ENCODE results near the gene MORN1.

MORN1 gene

GRCh38 chr1:2311184-2312032 is 79.9 kb downstream of the MORN1 start:
- no peaks in the 10 kb centered on the region for H3K9me3 ChIP-seq (ENCODE audit: low read length)
- peaks cover 29% of the 10 kb centered on the region for H3K36me3 ChIP-seq (ENCODE audit: insufficient read depth, low read length)
- H3K27me3 ChIP-seq (ENCODE audit: insufficient read depth, low read length) = no peaks in the 10 kb centered on the region
- H3K4me1 ChIP-seq (ENCODE audit: insufficient read depth, low read length) = peaks cover 39% of the 10 kb centered on the region
- H2AFZ ChIP-seq (ENCODE audit: low read depth, low read length) = no peak overlapping the region
- H3K4me3 ChIP-seq (ENCODE audit: low read length) = no peak overlapping the region

DNA sequence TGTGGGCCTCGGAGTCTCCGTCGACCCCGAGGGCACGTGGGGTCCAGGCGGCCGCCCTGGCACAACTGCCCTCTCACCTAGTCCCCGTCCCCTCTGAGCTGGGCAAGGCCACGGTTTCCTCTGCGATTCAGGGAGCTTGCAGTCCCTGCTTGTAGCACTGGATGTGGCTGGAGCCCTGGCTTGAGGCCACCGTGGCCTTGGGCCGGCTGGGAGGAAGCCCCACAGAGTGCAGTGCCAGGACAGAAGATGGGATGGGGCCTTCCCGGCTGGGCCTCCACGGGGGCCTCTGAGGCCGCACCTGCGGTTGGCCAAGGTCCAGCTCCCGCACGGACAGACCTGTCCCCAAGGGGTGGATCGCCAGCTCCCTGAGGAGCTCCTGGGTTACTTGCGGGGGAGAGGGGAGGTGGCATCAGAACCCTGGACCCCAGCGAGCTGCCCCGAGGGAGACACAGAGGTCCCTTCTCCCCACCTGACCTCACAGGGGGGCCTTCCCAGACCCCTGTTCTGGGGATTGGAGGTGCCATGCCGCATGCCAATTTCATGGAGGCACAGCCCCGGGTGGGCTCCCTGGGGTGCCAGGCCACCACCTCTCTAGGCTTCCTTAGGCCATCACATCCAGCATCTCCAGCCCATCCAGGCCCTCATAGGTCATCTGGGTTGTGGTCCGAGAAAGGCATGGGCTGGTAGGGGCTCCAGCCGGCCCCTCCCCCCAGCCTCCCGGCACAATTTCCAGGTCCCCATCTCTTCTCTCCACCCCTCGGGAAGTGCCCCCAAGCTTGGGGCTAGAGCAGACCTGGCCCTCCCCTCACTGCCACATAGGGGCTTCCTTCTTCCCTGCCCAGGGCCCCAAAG is 80.8 kb downstream of the MORN1 start:
- Histone ChIP-seq H3K36me3 (ENCODE audit: insufficient read depth, low read length) (peaks cover 33% of the 10 kb centered on the region), H3K9me3 (ENCODE audit: low read length) (no peaks in the 10 kb centered on the region), H3K27me3 (ENCODE audit: insufficient read depth, low read length) (no peaks in the 10 kb centered on the region), H3K4me3 (ENCODE audit: low read length) (no peak overlapping the region), H2AFZ (ENCODE audit: low read depth, low read length) (no peak overlapping the region), H3K4me1 (ENCODE audit: insufficient read depth, low read length) (peaks cover 31% of the 10 kb centered on the region)

GRCh38 chr1:2308844-2309243 is 82.5 kb downstream of the MORN1 start:
- H3K27me3 ChIP-seq (ENCODE audit: insufficient read depth, low read length) = no peaks in the 10 kb centered on the region
- no peak overlapping the region for H3K4me3 ChIP-seq (ENCODE audit: low read length)
- no peaks in the 10 kb centered on the region for H3K9me3 ChIP-seq (ENCODE audit: low read length)
- peaks cover 24% of the 10 kb centered on the region for H3K4me1 ChIP-seq (ENCODE audit: insufficient read depth, low read length)
- no peak overlapping the region for H2AFZ ChIP-seq (ENCODE audit: low read depth, low read length)
- H3K36me3 ChIP-seq (ENCODE audit: insufficient read depth, low read length) = peaks cover 48% of the 10 kb centered on the region

DNA sequence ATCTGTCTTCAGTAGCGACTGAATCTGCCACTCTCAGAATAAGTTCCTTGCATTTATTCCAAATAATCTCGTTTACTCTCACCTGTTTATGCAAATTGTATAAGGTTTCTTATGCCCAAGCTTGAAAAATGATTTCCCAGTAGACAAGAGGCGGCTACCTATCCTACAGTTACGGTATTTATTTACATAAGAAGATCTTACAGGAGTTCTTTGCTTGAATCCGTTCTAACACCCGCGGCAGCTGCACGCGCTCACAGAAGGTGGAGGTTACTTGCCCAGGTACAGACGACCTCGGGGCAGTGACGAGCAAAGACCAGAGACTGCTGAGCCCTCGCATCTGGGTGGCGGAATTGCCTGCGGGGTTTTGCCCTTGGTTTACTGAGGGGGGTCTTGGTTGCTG is 83.4 kb downstream of the MORN1 start:
- no peak overlapping the region for H3K4me3 ChIP-seq (ENCODE audit: low read length)
- H3K9me3 ChIP-seq (ENCODE audit: low read length) = no peaks in the 10 kb centered on the region
- peaks cover 19% of the 10 kb centered on the region for H3K4me1 ChIP-seq (ENCODE audit: insufficient read depth, low read length)
- H3K27me3 ChIP-seq (ENCODE audit: insufficient read depth, low read length) = no peaks in the 10 kb centered on the region
- peaks cover 56% of the 10 kb centered on the region for H3K36me3 ChIP-seq (ENCODE audit: insufficient read depth, low read length)
- H2AFZ ChIP-seq (ENCODE audit: low read depth, low read length) = no peak overlapping the region

DNA sequence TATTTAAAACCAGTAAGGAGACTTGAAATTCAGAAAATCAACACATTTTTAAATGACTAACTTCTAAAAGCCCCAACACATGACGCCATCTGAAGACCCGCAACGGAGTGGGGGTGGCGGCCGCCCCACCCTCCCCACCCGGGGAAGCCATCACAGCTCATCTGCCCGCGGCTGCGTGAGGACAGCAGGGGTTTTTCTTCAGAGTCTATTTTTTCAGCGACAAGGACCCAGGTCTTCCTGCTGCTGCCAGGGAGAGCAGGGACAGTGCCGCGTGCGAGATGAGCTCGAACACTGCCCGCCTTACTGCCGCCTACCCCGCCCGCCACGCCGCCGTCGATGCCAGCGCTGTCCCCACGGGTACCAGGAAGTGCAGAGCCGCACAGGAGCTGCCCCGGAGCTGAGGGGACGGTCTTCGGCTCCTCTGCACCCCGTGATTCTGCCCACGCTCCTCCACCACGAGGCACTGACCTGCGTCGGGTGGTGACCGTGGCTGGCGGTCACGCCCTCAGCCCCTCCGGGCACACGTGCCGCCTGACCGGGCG is 84.2 kb downstream of the MORN1 start:
- Histone ChIP-seq H3K4me1 (ENCODE audit: insufficient read depth, low read length) (peaks cover 11% of the 10 kb centered on the region), H3K9me3 (ENCODE audit: low read length) (no peaks in the 10 kb centered on the region), H3K27me3 (ENCODE audit: insufficient read depth, low read length) (no peaks in the 10 kb centered on the region), H2AFZ (ENCODE audit: low read depth, low read length) (no peak overlapping the region), H3K4me3 (ENCODE audit: low read length) (no peak overlapping the region), H3K36me3 (ENCODE audit: insufficient read depth, low read length) (peaks cover 56% of the 10 kb centered on the region)

DNA sequence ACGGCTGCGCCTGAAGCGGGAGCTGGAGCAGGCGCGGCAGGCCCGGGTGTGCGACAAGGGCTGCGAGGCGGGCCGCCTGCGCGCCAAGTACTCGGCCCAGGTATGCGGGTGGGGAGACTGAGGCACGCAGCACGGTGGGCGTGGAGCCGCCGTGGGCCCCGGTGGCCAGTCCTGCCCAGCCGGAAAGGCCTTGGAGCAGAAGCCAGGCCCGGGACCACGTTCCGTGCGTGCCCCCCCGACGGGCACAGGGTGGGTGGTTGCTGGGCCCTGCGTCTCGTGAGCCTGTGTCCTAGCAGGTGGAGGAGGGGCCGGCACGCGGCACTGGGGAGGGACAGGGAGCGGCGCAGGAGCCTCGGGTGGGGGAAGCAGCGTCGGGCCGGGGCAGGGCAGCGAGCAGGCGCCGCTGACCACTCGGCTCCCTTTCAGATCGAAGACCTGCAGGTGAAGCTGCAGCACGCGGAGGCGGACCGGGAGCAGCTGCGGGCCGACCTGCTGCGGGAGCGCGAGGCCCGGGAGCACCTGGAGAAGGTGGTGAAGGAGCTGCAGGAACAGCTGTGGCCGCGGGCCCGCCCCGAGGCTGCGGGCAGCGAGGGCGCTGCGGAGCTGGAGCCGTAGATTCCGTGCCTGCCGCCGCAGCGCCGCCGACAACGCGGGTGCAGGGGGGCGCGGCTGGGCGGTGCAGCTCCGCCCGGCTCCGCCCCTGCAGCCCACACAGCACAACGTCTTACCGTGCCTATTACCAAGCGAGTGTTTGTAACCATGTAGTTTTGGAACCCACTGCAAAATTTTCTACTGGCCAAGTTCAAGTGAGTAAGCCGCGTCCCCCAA is 85.0 kb downstream of the MORN1 start:
- Histone ChIP-seq H2AFZ (ENCODE audit: low read depth, low read length) (no peak overlapping the region), H3K27me3 (ENCODE audit: insufficient read depth, low read length) (no peaks in the 10 kb centered on the region), H3K4me3 (ENCODE audit: low read length) (no peak overlapping the region), H3K9me3 (ENCODE audit: low read length) (no peaks in the 10 kb centered on the region), H3K4me1 (ENCODE audit: insufficient read depth, low read length) (peaks cover 4% of the 10 kb centered on the region), H3K36me3 (ENCODE audit: insufficient read depth, low read length) (peaks cover 56% of the 10 kb centered on the region)

DNA sequence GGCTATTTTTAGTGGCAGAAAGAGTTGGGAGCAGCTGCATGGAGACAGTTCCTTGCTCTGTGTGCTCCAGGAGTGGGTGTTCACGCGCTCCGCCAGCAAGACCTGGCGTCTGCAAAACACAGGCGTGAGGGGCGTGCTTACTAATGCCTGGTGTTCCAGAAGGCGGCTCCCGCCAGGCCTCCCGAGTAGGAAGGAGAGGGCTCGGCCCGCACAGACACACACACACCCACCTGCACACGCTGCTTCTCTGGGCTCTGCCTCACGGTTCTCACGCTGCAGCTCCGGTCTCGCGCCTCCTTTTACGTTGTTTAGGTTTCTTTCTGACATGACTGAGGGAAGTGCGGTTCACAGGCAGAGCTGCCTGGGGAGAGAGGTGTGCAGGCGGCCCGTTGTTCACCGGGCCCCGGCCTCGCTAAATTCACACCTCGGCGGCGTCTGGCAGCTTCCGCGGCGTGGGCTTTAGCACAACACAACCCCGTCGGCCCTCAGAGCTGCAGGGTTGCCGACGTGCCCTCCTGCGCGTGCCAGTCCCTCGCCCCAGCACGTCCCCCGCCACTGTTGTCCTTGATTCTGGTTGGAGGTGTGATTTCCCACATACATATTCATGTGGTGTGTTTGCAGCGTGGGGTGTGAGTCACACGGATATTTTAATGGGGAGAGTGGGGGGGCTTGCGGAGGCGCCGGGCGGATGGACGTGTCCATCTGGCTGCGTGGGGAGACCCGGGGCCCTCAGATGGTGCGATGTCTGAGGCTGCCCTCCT is 86.3 kb downstream of the MORN1 start:
- Histone ChIP-seq H2AFZ (ENCODE audit: low read depth, low read length) (no peak overlapping the region), H3K4me1 (ENCODE audit: insufficient read depth, low read length) (no peaks in the 10 kb centered on the region), H3K36me3 (ENCODE audit: insufficient read depth, low read length) (peaks cover 56% of the 10 kb centered on the region), H3K9me3 (ENCODE audit: low read length) (no peaks in the 10 kb centered on the region), H3K4me3 (ENCODE audit: low read length) (no peak overlapping the region), H3K27me3 (ENCODE audit: insufficient read depth, low read length) (no peaks in the 10 kb centered on the region)

DNA sequence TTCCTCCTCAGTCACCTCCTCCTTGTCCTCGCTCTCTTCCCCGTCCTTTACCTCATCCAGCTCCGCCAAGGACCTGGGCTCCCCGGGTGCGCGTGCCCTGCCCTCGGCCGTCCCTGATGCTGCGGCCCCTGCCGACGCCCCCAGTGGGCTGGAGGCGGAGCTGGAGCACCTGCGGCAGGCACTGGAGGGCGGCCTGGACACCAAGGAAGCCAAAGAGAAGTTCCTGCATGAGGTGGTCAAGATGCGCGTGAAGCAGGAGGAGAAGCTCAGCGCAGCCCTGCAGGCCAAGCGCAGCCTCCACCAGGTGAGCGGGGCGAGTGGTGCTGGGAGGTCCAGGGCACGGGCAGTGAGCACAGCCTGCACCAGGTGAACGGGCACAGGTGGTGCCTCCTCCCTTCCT is 87.1 kb downstream of the MORN1 start:
- no peak overlapping the region for H3K4me3 ChIP-seq (ENCODE audit: low read length)
- H3K4me1 ChIP-seq (ENCODE audit: insufficient read depth, low read length) = no peaks in the 10 kb centered on the region
- no peaks in the 10 kb centered on the region for H3K27me3 ChIP-seq (ENCODE audit: insufficient read depth, low read length)
- H3K9me3 ChIP-seq (ENCODE audit: low read length) = no peaks in the 10 kb centered on the region
- peaks cover 56% of the 10 kb centered on the region for H3K36me3 ChIP-seq (ENCODE audit: insufficient read depth, low read length)
- H2AFZ ChIP-seq (ENCODE audit: low read depth, low read length) = no peak overlapping the region

DNA sequence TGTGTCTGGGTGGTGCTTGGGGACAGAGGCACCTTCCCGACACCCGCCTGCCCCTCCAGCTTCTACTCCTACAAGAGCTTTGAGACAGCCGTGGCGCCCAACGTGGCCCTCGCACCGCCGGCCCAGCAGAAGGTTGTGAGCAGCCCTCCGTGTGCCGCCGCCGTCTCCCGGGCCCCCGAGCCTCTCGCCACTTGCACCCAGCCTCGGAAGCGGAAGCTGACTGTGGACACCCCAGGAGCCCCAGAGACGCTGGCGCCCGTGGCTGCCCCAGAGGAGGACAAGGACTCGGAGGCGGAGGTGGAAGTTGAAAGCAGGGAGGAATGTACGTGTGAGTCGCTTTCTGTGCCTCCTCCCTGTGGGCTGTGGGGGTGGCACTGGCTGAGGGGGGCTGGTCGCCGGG is 87.6 kb downstream of the MORN1 start:
- Histone ChIP-seq H3K9me3 (ENCODE audit: low read length) (no peaks in the 10 kb centered on the region), H3K36me3 (ENCODE audit: insufficient read depth, low read length) (peaks cover 51% of the 10 kb centered on the region), H2AFZ (ENCODE audit: low read depth, low read length) (no peak overlapping the region), H3K27me3 (ENCODE audit: insufficient read depth, low read length) (no peaks in the 10 kb centered on the region), H3K4me1 (ENCODE audit: insufficient read depth, low read length) (no peaks in the 10 kb centered on the region), H3K4me3 (ENCODE audit: low read length) (no peak overlapping the region)

DNA sequence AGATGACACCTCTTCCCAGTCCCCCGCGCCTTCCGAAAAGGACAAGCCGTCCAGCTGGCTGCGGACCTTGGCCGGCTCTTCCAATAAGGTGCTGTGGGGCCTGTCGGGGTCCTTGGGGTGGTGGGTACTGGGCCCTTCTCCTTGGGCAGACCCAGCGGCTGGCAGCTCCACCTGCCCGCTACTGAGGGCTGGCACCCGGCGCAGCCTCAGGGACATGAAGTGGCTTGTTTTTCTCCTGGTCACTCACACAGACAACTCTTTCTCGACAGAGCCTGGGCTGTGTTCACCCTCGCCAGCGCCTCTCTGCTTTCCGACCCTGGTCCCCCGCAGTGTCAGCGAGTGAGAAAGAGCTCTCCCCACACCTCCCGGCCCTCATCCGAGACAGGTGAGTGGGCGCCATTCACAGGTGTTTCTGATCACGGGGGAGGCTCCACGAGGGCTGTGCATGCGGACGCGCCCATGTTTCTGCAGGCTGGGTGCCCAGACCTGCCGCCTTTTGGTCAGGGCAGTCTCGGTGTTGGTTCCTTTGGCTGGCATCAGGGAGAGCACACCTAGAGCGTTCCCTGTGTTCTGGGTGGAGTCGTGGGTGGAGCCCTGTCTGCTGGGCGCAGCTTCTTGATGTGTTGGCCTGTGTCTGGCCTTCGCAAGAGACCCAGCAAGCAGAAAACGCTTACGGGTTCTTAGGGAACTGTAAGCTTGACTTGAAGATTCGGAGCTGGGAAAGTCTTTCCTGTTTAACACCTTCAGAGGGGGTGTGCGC is 88.2 kb downstream of the MORN1 start:
- no peak overlapping the region for H2AFZ ChIP-seq (ENCODE audit: low read depth, low read length)
- H3K36me3 ChIP-seq (ENCODE audit: insufficient read depth, low read length) = peaks cover 45% of the 10 kb centered on the region

GRCh38 chr1:2302292-2302925 is 88.9 kb downstream of the MORN1 start:
- H2AFZ ChIP-seq (ENCODE audit: low read depth, low read length) = no peak overlapping the region
- peaks cover 38% of the 10 kb centered on the region for H3K36me3 ChIP-seq (ENCODE audit: insufficient read depth, low read length)
- H3K9me3 ChIP-seq (ENCODE audit: low read length) = no peaks in the 10 kb centered on the region

More for the DNA sequence above, 88.2 kb downstream of the MORN1 start:
- H3K4me3 ChIP-seq (ENCODE audit: low read length) = no peak overlapping the region
- H3K4me1 ChIP-seq (ENCODE audit: insufficient read depth, low read length) = no peaks in the 10 kb centered on the region
- H3K9me3 ChIP-seq (ENCODE audit: low read length) = no peaks in the 10 kb centered on the region
- H3K27me3 ChIP-seq (ENCODE audit: insufficient read depth, low read length) = no peaks in the 10 kb centered on the region

More at GRCh38 chr1:2302292-2302925, 88.9 kb downstream of the MORN1 start:
- Histone ChIP-seq H3K4me3 (ENCODE audit: low read length) (no peak overlapping the region), H3K4me1 (ENCODE audit: insufficient read depth, low read length) (no peaks in the 10 kb centered on the region), H3K27me3 (ENCODE audit: insufficient read depth, low read length) (no peaks in the 10 kb centered on the region)
